WERI-Rb-1 (cell line): ENCODE data around the gene ATP2C2.
"Not testable (repeated sequence)": the region's sequence is repeated elsewhere in the genome, so short reads cannot be mapped to it uniquely, and the experiment has no call there.

Source experiments
- DNase-seq: peaks from one replicate; pipeline ENCODE4 v3.0.0-alpha.2; 2020
- H3K27ac ChIP-seq: fragments of 250-450 bp; sonication (Bioruptor Pico); 2 replicates; pipeline ENCODE4 v1.5.1; 2020; ENCODE audit warnings: mild to moderate bottlenecking, moderate library complexity
- H3K27me3 ChIP-seq: fragments of 250-450 bp; sonication (Bioruptor Pico); 2 replicates; pipeline ENCODE4 v1.5.1; 2021; ENCODE audit warnings: mild to moderate bottlenecking, low read depth, moderate library complexity; ENCODE audit not compliant: insufficient read depth, severe bottlenecking
- H3K36me3 ChIP-seq: fragments of 250-450 bp; sonication (Bioruptor Pico); 2 replicates; pipeline ENCODE4 v1.5.1; 2020; ENCODE audit warnings: mild to moderate bottlenecking, moderate library complexity
- H3K4me3 ChIP-seq: 2 replicates; pipeline ENCODE4 v1.5.1; 2011; ENCODE audit warnings: low read depth, mild to moderate bottlenecking, control low read depth, low read length
- H3K9me3 ChIP-seq: fragments of 250-450 bp; sonication (Bioruptor Pico); 2 replicates; pipeline ENCODE4 v1.5.1; 2021; ENCODE audit warnings: mild to moderate bottlenecking, moderate library complexity; ENCODE audit not compliant: severe bottlenecking
- CTCF ChIP-seq: IDR thresholded peaks from 2 replicates; pipeline ENCODE4 v1.5.1; 2011; ENCODE audit warnings: low read depth, mild to moderate bottlenecking, control low read depth, inconsistent platforms, low read length

Gene ATP2C2

GRCh38 chr16:84334482-84334881 is 33.9 kb upstream of the ATP2C2 start:
- no peak for DNase-seq
- no peaks in the 10 kb centered on the region for H3K27me3 ChIP-seq

DNA sequence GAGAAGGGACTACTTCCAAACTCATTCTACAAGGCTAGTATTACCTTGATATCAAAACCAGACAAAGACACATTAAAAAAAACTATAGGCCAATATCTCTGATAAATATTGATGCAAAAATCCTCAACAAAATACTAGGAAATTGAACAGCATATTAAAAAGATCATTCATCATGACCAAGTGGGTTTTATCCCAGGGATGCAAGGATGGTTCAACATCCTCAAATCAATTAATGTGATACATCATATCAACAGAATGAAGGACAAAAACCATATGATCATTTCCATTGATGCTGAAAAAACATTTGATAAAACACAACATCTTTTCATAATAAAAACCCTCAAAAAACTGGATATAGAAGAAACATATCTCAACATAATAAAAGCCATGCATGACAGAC is 31.1 kb upstream of the ATP2C2 start:
- H3K4me3 ChIP-seq, DNase-seq: not testable (repeated sequence)

More at GRCh38 chr16:84334482-84334881, 33.9 kb upstream of the ATP2C2 start:
- H3K36me3 ChIP-seq = no peaks in the 10 kb centered on the region
- H3K27ac ChIP-seq = no peak overlapping the region
- no peak overlapping the region for H3K4me3 ChIP-seq
- TF ChIP-seq CTCF = no peak
- no peaks in the 10 kb centered on the region for H3K9me3 ChIP-seq

DNA sequence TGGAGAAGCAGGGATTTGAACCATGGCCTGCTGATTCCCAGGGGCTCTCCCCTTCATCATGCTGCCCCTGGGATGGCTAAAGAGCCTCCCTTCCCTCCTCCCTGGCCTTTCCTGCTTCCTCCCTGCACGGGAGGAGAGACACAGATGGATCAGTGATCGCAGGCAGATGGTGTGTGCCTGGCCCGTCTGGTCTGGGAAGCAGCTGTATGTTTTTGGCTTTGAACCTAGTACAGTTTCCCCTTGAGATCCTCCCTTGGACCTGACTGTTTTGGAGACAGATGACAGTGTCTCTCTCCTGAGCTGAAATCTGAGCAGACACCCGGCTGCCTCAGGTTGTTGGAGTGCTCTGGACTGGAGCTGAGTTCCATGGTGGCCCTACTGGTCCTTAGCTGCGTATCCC is 29.0 kb upstream of the ATP2C2 start:
- Histone ChIP-seq H3K9me3 (no peaks in the 10 kb centered on the region), H3K36me3 (no peaks in the 10 kb centered on the region), H3K4me3 (no peak overlapping the region), H3K27me3 (no peaks in the 10 kb centered on the region), H3K27ac (peak overlapping the region; percentile 25; the same call in 1 of the 2 replicates)
- no peak for TF ChIP-seq CTCF
- DNase-seq = peak; percentile 57

More for the DNA sequence above, 31.1 kb upstream of the ATP2C2 start:
- not testable (repeated sequence) for H3K9me3 ChIP-seq, H3K27ac ChIP-seq, H3K27me3 ChIP-seq, H3K36me3 ChIP-seq

DNA sequence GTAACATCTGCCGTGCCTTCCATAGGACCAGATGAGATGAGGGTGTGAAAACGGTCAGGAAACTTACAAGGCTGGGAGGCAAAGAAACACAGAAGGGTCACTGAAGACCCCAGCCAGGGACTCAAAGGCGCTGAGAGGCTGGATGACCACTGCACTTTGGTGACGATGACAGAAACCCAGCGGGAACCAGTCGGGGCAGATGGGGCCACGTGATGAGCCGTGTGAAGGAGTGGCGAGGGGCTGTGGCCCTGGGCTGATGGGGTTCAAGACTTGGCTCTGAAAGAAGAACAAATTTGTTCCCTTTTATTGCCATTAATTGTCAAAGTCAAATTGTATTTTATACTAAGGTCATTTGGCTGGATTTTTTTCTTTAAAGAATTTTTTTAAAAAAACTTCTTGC is 28.6 kb upstream of the ATP2C2 start:
- Histone ChIP-seq H3K27me3 (no peaks in the 10 kb centered on the region), H3K36me3 (no peaks in the 10 kb centered on the region), H3K9me3 (no peaks in the 10 kb centered on the region), H3K27ac (peak overlapping the region; percentile 25; the same call in 1 of the 2 replicates), H3K4me3 (no peak overlapping the region)
- TF ChIP-seq CTCF = no peak
- DNase-seq = no peak

GRCh38 chr16:84340325-84341040 is 27.9 kb upstream of the ATP2C2 start:
- no peaks in the 10 kb centered on the region for H3K36me3 ChIP-seq
- no peak overlapping the region for H3K4me3 ChIP-seq
- H3K27ac ChIP-seq = no peak overlapping the region
- no peaks in the 10 kb centered on the region for H3K9me3 ChIP-seq
- no peak for DNase-seq
- H3K27me3 ChIP-seq = no peaks in the 10 kb centered on the region
- no peak for TF ChIP-seq CTCF

GRCh38 chr16:84341528-84342295 is 26.6 kb upstream of the ATP2C2 start:
- Histone ChIP-seq H3K27me3 (no peaks in the 10 kb centered on the region), H3K27ac (no peak overlapping the region), H3K9me3 (no peaks in the 10 kb centered on the region), H3K36me3 (no peaks in the 10 kb centered on the region), H3K4me3 (no peak overlapping the region)
- peak; percentile 35 for DNase-seq
- TF ChIP-seq CTCF = no peak

- H3K4me3 ChIP-seq, DNase-seq, H3K27me3 ChIP-seq: not testable (repeated sequence)
These were observed 24.5 kb upstream of the ATP2C2 start for GRCh38 chr16:84343800-84344199.

More at GRCh38 chr16:84343800-84344199, 24.5 kb upstream of the ATP2C2 start:
- not testable (repeated sequence) for H3K9me3 ChIP-seq, H3K27ac ChIP-seq, H3K36me3 ChIP-seq
